GM18502 (cell line): ENCODE data around the gene LTV1.
"Not testable (repeated sequence)": the region's sequence is repeated elsewhere in the genome, so short reads cannot be mapped to it uniquely, and the experiment has no call there.

Experiments
- ATAC-seq: cut with Tn5 transposase; IDR thresholded peaks from one replicate; pipeline ENCODE4 v1.9.1; 2021; ENCODE audit warnings: mild to moderate bottlenecking; ENCODE audit not compliant: unreplicated experiment, poor library complexity

LTV1 gene

GRCh38 chr6:143840595-143841265 is 2.4 kb upstream of the LTV1 start:
- ATAC-seq: no peak

GRCh38 chr6:143842461-143842901 is 657 bp upstream of the LTV1 start:
- no peak for ATAC-seq

GRCh38 chr6:143843677-143843999 is 500 bp downstream of the LTV1 start:
- peak; percentile 7 for ATAC-seq

GRCh38 chr6:143844006-143844405 is 868 bp downstream of the LTV1 start:
- ATAC-seq: no peak

- ATAC-seq: no peak
Observed at GRCh38 chr6:143845033-143845432, 1.9 kb downstream of the LTV1 start.

- not testable (repeated sequence) for ATAC-seq
Observed at GRCh38 chr6:143851706-143852105, 8.6 kb downstream of the LTV1 start.

GRCh38 chr6:143855057-143855456 is 11.9 kb downstream of the LTV1 start:
- not testable (repeated sequence) for ATAC-seq

- ATAC-seq: not testable (repeated sequence)
Observed at GRCh38 chr6:143856762-143857161, 13.6 kb downstream of the LTV1 start.

- no peak for ATAC-seq
Observed at GRCh38 chr6:143857651-143858050, 14.5 kb downstream of the LTV1 start.

- ATAC-seq: no peak
Observed at GRCh38 chr6:143859891-143860660, 16.9 kb downstream of the LTV1 start.

- no peak for ATAC-seq
Observed at GRCh38 chr6:143863771-143864170, 20.6 kb downstream of the LTV1 start.

GRCh38 chr6:143864234-143864633 is 21.1 kb downstream of the LTV1 start, which contains the start of gene ZC2HC1B:
Gene ZC2HC1B, plus strand, starts transcription at chr6:143864474. Its CDS starts 66 bp downstream, at chr6:143864540.
- ATAC-seq: no peak

GRCh38 chr6:143867236-143867635 is 24.1 kb downstream of the LTV1 start:
- ATAC-seq: no peak

- ATAC-seq: not testable (repeated sequence)
Observed at GRCh38 chr6:143868808-143869207, 25.7 kb downstream of the LTV1 start.

GRCh38 chr6:143871202-143871730 is 28.1 kb downstream of the LTV1 start:
- ATAC-seq: not testable (repeated sequence)

- peak; percentile 99 for ATAC-seq
Observed at GRCh38 chr6:143872201-143872600, 29.1 kb downstream of the LTV1 start.

GRCh38 chr6:143873600-143873999 is 30.5 kb downstream of the LTV1 start:
- not testable (repeated sequence) for ATAC-seq

- ATAC-seq: not testable (repeated sequence)
Observed at GRCh38 chr6:143874503-143874902, 31.4 kb downstream of the LTV1 start.

- no peak for ATAC-seq
Observed at GRCh38 chr6:143877584-143878271, 34.6 kb downstream of the LTV1 start.

GRCh38 chr6:143878272-143878760 is 35.2 kb downstream of the LTV1 start:
- ATAC-seq: no peak

GRCh38 chr6:143880412-143880811 is 37.3 kb downstream of the LTV1 start:
- ATAC-seq: no peak
